Measurements from ENCODE around the gene RAPGEF6. TPM values are rescaled to one million over a fixed set of nuclear protein-coding genes. Genes with fewer than 3 reads are reported as not detected.

Gene RAPGEF6
- polyA plus RNA-seq, 3 donors = 12.6 to 16.7 (median 16.7) TPM

- DNase-seq = no peak
These were observed 92.3 kb downstream of the RAPGEF6 start for GRCh38 chr5:131542723-131543122.

- DNase-seq = no peak
These were observed 93.3 kb downstream of the RAPGEF6 start for GRCh38 chr5:131541762-131542161.

- no peak for DNase-seq
These were observed 94.0 kb downstream of the RAPGEF6 start for GRCh38 chr5:131541071-131541470.

- no peak for DNase-seq
These were observed 95.8 kb downstream of the RAPGEF6 start for GRCh38 chr5:131539251-131539650.

GRCh38 chr5:131538177-131538593, 96.8 kb downstream of the RAPGEF6 start:
- no peak for DNase-seq

GRCh38 chr5:131536850-131537448, 98.1 kb downstream of the RAPGEF6 start:
- no peak for DNase-seq

- DNase-seq = peak; percentile 16
These were observed 98.7 kb downstream of the RAPGEF6 start for GRCh38 chr5:131536211-131536826.

- DNase-seq = no peak
These were observed 100.1 kb downstream of the RAPGEF6 start for GRCh38 chr5:131534974-131535373.

- no peak for DNase-seq
These were observed 101.2 kb downstream of the RAPGEF6 start for GRCh38 chr5:131533836-131534235.

GRCh38 chr5:131532031-131532640, 102.9 kb downstream of the RAPGEF6 start:
- DNase-seq = no peak

GRCh38 chr5:131530706-131531331, 104.2 kb downstream of the RAPGEF6 start:
- no peak for DNase-seq

GRCh38 chr5:131528682-131529081, 106.3 kb downstream of the RAPGEF6 start:
- no peak for DNase-seq

- no peak for DNase-seq
These were observed 109.2 kb downstream of the RAPGEF6 start for GRCh38 chr5:131525805-131526204.

- no peak for DNase-seq
These were observed 110.6 kb downstream of the RAPGEF6 start for GRCh38 chr5:131524431-131524830.

- DNase-seq = no peak
These were observed 111.4 kb downstream of the RAPGEF6 start for GRCh38 chr5:131523500-131524185.

GRCh38 chr5:131521252-131521651, 113.8 kb downstream of the RAPGEF6 start:
- no peak for DNase-seq

GRCh38 chr5:131515348-131515747, 119.7 kb downstream of the RAPGEF6 start:
- no peak for DNase-seq

GRCh38 chr5:131514316-131515283, 120.4 kb downstream of the RAPGEF6 start:
- DNase-seq = no peak

GRCh38 chr5:131513780-131514179, 121.2 kb downstream of the RAPGEF6 start:
- no peak for DNase-seq

GRCh38 chr5:131511934-131512333, 123.1 kb downstream of the RAPGEF6 start:
- DNase-seq = no peak

GRCh38 chr5:131509801-131510200, 125.2 kb downstream of the RAPGEF6 start:
- no peak for DNase-seq
